A549 treated with CpdA at 1 μM for 4 hours (cell line): Measurements from ENCODE around the gene RAD17. TPM values are rescaled to one million over a fixed set of nuclear protein-coding genes. Genes with fewer than 3 reads are reported as not detected.

Experiments
- total RNA-seq: library from RNA; stranded (reverse); fragments of 200-300 nt; extraction: Qiagen RNA extraction; gene quantifications from 5 replicates; pipeline ENCODE4 v1.2.3, GENCODE V29; 2022; ENCODE audit warnings: low read depth

RAD17 gene, protein sequence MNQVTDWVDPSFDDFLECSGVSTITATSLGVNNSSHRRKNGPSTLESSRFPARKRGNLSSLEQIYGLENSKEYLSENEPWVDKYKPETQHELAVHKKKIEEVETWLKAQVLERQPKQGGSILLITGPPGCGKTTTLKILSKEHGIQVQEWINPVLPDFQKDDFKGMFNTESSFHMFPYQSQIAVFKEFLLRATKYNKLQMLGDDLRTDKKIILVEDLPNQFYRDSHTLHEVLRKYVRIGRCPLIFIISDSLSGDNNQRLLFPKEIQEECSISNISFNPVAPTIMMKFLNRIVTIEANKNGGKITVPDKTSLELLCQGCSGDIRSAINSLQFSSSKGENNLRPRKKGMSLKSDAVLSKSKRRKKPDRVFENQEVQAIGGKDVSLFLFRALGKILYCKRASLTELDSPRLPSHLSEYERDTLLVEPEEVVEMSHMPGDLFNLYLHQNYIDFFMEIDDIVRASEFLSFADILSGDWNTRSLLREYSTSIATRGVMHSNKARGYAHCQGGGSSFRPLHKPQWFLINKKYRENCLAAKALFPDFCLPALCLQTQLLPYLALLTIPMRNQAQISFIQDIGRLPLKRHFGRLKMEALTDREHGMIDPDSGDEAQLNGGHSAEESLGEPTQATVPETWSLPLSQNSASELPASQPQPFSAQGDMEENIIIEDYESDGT
- total RNA-seq = 15.2 to 19.3 TPM (median 15.7 TPM) in 5 replicates

DNA sequence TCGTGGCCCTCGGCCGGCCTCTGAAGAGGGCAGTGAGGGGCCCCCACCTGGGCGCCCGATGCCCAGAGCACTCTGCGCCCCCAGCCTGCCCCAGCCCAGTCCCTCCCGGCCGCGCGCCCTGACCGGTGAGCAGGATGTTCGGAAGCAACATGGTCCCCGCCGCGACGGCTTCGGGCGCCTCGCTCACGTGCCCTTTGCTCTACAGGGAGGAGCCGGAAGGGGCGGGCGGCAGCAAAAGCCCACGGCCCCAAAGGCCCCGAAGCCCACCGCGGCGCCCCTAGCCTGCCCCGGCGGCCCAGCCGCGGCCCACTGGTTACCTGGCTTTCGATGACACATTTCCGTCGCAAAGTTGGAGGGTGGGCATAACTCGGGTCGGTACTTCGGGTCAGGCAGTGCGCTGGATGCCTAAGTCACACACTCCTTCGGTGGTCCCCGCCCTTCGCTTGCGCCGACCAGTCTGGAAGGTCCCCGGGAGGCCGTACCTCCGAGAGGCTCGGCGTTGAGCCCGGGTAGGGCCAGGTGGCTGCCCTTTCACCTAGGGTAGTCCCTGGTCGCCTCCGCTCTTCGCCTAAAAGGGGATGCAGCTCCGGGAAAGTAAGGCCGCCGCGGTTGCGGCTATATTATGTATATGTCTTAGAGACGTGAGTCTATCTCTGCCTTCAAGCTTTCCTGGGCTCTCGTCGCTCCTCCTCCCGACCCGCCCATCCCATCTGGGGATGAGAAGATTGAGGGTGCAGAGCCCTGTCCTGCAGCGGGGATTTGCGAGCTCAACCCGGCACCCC lies at the start of gene RAD17, which contains the start of the genes AK6 and TAF9:
Gene RAD17 (plus strand): TSS at position 479 of the 782 bp plus-strand sequence. CDS start 2,391 bp downstream, outside the sequence.
Gene AK6 (minus strand): TSS at position 181 of the 782 bp plus-strand sequence. CDS start 30 bp downstream, at position 151.
Gene TAF9 (minus strand): TSS at position 181 of the 782 bp plus-strand sequence. CDS start 3,783 bp downstream, outside the sequence.

DNA sequence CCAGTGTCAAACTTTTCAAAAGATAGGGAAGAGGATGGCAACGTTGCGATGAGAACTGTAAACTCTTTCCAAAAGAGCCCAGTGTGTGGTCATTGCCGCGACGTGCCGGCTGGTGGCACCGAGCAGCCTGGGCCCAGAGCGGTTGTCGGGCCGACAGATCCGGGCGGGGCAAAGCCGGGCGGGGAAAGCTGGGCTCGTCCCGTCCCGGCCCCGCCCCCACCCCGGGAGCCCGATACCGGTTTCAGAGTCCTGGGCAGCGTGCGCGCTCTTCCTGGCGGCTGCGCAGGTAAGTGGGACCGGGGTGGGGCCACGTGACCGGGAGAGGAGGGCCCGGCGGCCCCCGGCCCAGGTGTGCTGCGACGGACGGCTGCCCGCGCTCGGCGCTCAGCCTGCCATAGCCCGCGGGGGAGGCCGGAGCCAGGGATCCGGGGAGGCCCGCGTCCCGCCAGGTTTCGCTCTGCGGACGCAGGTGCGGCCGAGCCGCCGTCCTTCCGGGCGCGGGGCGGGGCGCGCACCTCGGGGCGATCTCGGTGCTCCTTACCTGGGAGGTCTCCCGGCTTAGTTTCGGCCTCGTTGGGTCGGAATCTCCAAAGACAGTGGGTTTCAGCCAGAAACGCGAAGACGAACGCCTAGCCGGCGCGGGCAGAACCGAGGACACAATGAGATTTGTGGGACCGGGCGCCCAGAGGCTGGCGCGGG lies 45.4 kb downstream of the RAD17 start, which contains the start of gene MARVELD2:
Gene MARVELD2 (plus strand): TSS at position 232 of the 699 bp plus-strand sequence. CDS start 4,270 bp downstream, outside the sequence.

Other genes starting within 250 kb of the RAD17 start
- 261 to 299 TPM (median 292 TPM) in 5 replicates for gene CCNB1, start 202.7 kb upstream of the RAD17 start, total RNA-seq
- 24.3 to 29.3 TPM (median 27.5 TPM) in 5 replicates for gene CENPH, start 180.2 kb upstream of the RAD17 start, total RNA-seq
- 60.2 to 72.4 TPM (median 62.0 TPM) in 5 replicates for gene CDK7, start 134.9 kb upstream of the RAD17 start, total RNA-seq
- 2.9 to 4.0 TPM (median 3.3 TPM) in 5 replicates for gene CCDC125, start 37.0 kb upstream of the RAD17 start, total RNA-seq
- 37.4 to 57.8 TPM (median 51.8 TPM) in 5 replicates for gene AK6, start 298 bp upstream of the RAD17 start, total RNA-seq
- 117 to 135 TPM (median 129 TPM) in 5 replicates for gene TAF9, start 298 bp upstream of the RAD17 start, total RNA-seq
- gene MARVELD2, start 45.3 kb downstream of the RAD17 start, total RNA-seq = 2.1 to 3.4 TPM (median 2.5 TPM) in 5 replicates
- 10.4 to 17.4 TPM (median 11.9 TPM) in 5 replicates for gene OCLN, start 123.0 kb downstream of the RAD17 start, total RNA-seq
- gene GTF2H2C, start 190.4 kb downstream of the RAD17 start, total RNA-seq = 33.0 to 37.9 TPM (median 34.4 TPM) in 5 replicates